Mucosa of descending colon (tissue), 3 donors: ENCODE data around the gene UTP15. TPM values are rescaled to one million over a fixed set of nuclear protein-coding genes. Genes with fewer than 3 reads are reported as not detected.

ENCODE experiments used
- ATAC-seq: fragments of 200-7000 bp; cut with Tn5 transposase; one replicate; pipeline ENCODE4 v1.9.1; 2020; ENCODE audit warnings: mild to moderate bottlenecking, moderate library complexity
- DNase-seq, 3 donors: peaks; one replicate each; pipeline ENCODE4 v3.0.0-alpha.2; 2020
- H3K36me3 ChIP-seq: fragments of 200-600 bp; one replicate; pipeline ENCODE4 v1.8.0; 2021; ENCODE audit warnings: low read depth, mild to moderate bottlenecking
- H3K4me1 ChIP-seq: fragments of 200-600 bp; one replicate; pipeline ENCODE4 v1.8.0; 2021; ENCODE audit warnings: low read depth, mild to moderate bottlenecking
- H3K4me3 ChIP-seq: fragments of 200-600 bp; one replicate; pipeline ENCODE4 v1.8.0; 2021; ENCODE audit warnings: mild to moderate bottlenecking
- H3K9me3 ChIP-seq: fragments of 200-600 bp; one replicate; pipeline ENCODE4 v1.8.0; 2021; ENCODE audit warnings: mild to moderate bottlenecking
- intact Hi-C, 2 donors: fragments of 100-400 bp; cut with DNase I in 1 of 2; cut with micrococcal nuclease in 1 of 2; formaldehyde crosslinking; loops; one replicate each; pipeline versions ENCODE4 v1.11.0 to v1.11.1; 2022; cut with DNase I, micrococcal nuclease
- total RNA-seq, 3 donors: library from RNA; stranded (reverse); fragmentation: NEBNext Ultra II Directional in 2 of 3; extraction: Animal tissue kit (Norgen Biotek cat#: 25700) in 2 of 3; gene quantifications; one replicate each; pipeline versions ENCODE4 v1.2.1 to v1.2.4, GENCODE V29; 2021 to 2023
- TF ChIP-seq, protein P1 (sequence below): fragments of 200-600 bp; IDR thresholded peaks from one replicate; pipeline ENCODE4 v1.8.0; 2022; ENCODE audit warnings: antibody characterized with exemption, mild to moderate bottlenecking
- donor health status: DM: no; HTN: no; CAD: no; lungs with moderate emphysema.
- donor health status: DM: no; HTN: no; CAD: no.
- donor health status: DM: no; HTN: yes; CAD: no.

UTP15 gene
- total RNA-seq, 3 donors from 2014 or later, result 11.9 to 15.0 (median 13.5) TPM

DNA sequence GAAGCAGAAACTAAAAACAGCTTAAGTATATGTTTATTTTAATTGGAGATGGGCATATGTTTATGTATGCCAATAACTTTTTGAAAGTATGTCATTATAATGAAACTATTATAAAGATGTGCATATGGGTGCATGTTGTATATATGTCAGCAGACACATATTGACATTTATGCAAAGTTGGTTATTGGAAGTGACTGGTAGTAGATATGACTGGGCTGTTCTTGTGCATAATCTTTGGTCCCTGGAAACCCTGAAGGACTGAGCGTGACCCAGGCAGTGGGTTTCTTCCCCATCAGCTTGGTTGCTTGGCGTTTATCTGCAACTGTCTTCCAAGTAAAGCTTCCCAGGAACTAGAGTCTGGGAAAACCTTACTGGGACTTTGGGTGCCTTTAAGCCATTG is 25.8 kb upstream of the UTP15 start:
- ATAC-seq, result no peak
- intact Hi-C loops, result no loop called here
- no peaks in the 10 kb centered on the region for H3K9me3 ChIP-seq
- TF ChIP-seq, protein P1, sequence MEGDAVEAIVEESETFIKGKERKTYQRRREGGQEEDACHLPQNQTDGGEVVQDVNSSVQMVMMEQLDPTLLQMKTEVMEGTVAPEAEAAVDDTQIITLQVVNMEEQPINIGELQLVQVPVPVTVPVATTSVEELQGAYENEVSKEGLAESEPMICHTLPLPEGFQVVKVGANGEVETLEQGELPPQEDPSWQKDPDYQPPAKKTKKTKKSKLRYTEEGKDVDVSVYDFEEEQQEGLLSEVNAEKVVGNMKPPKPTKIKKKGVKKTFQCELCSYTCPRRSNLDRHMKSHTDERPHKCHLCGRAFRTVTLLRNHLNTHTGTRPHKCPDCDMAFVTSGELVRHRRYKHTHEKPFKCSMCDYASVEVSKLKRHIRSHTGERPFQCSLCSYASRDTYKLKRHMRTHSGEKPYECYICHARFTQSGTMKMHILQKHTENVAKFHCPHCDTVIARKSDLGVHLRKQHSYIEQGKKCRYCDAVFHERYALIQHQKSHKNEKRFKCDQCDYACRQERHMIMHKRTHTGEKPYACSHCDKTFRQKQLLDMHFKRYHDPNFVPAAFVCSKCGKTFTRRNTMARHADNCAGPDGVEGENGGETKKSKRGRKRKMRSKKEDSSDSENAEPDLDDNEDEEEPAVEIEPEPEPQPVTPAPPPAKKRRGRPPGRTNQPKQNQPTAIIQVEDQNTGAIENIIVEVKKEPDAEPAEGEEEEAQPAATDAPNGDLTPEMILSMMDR, result no peak
- no peak for DNase-seq
- no peaks in the 10 kb centered on the region for H3K36me3 ChIP-seq
- H3K4me1 ChIP-seq, result peaks cover 2% of the 10 kb centered on the region
- H3K4me3 ChIP-seq, result no peak overlapping the region

DNA sequence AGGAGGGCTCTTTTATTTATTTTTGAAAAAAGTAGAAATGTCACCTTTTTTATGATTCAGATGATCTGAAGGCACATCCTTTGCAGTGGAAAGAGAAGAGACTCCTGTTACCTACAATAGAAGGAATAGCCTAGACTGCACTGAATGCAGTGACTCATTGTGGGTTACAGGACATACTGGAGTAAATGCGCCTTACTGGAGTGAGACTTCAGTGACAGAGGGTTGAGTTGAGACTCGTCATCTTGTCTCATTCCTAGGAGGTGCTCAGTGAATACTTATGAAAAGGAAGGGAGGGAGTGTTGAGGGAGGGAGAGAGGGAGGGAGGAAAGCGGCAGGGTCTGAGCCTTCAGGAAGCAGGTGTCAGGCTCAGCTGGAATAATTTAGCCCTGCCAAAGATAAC is 25.4 kb upstream of the UTP15 start:
- ATAC-seq (peak; percentile 7), DNase-seq (no peak)
- TF ChIP-seq, protein P1, result no peak
- H3K4me1 ChIP-seq, result peaks cover 6% of the 10 kb centered on the region
- H3K36me3 ChIP-seq, result no peaks in the 10 kb centered on the region
- intact Hi-C loops, result no loop called here
- no peaks in the 10 kb centered on the region for H3K9me3 ChIP-seq
- no peak overlapping the region for H3K4me3 ChIP-seq

DNA sequence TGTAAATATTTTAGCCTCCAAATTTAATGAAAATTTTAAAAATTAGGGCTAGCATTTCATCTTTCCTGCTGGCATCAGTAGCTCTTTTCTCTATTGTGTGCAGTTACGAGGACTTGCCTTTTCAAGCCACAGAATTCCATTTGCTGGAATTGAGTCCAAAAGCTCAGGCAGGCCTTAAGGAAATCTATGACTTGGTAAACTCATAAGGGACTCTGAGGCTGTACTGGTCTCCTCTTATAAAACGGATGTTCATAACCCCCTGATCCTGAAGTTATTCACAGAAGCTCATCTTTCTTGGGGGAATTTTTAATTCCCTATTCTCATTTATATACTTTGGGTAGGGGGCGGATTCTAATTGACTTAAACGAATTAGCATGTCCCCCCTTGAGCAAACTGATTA is 23.5 kb upstream of the UTP15 start:
- Histone ChIP-seq H3K4me3 (no peak overlapping the region), H3K9me3 (no peaks in the 10 kb centered on the region), H3K36me3 (no peaks in the 10 kb centered on the region), H3K4me1 (peaks cover 3% of the 10 kb centered on the region)
- DNase-seq, result no peak
- intact Hi-C loops, result no loop called here
- TF ChIP-seq, protein P1, result no peak
- ATAC-seq, result peak; percentile 30

DNA sequence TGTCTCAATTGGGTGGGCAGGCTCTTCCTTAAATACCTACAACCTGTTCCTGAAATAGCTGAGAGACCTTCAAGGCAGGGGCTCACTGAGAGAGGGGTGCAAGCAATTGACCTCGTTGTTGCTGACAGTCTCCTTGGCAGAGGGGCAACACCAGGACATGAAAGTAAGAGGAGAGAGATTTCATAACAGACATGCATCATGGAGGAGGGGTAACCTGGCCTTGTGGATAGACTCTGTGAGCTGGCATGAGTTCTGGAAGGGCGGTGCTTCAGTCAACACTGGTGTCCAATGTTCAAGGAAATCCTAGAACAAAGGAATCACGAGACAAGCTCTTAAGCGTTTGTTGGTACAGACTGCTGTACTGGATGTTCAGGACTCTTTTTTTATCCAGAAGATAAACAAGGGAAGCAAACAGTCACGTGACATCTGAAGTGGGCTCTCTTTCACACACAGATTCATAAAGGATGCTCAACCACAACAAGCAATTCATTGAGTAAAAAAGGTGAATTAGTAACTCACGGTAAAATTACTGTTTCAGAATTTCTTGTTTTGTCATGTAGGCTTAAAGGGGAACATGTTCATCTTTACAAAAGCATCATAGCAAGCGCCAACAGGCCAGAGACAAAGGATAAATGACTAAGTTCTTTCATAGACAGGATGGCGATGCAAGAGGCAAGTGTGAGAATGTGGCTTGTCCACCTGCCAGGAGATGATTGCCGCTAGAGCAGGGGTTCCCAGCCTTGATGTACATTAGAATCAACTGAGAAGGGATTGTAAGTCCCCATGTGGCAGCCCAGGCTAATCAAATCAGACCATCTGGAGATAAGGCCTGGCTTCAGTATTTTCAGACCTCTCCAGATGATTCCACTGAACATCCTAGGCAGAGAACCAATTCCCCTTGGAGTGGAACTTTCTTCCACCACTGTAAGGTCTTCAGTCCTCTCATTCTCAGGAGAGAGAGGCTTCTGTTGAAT is 20.8 kb upstream of the UTP15 start:
- Histone ChIP-seq H3K36me3 (no peaks in the 10 kb centered on the region), H3K4me1 (peaks cover 3% of the 10 kb centered on the region), H3K4me3 (no peak overlapping the region), H3K9me3 (no peaks in the 10 kb centered on the region)
- TF ChIP-seq, protein P1, result no peak
- DNase-seq (peak; percentile 81 to 93 (median 82)), ATAC-seq (peak; percentile 92)
- intact Hi-C loops, result no loop called here

DNA sequence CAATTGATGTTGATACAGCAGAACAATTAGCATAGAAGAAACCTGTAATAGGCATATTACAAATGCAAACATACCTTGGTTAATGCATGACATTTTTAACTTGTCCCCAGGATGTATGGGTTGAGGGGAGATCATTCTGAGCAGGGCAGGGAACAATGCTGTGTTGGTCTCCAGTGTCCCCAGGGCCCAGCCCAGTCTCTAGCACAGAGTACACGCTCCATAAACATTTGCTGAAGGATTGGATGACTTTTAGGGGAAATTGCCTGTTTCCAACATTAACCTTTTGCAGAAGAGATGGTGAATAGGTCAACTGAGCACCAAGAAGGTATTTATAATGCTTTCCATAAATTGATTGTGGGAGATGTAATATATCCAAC is 20.2 kb upstream of the UTP15 start:
- no peaks in the 10 kb centered on the region for H3K9me3 ChIP-seq
- no peak for ATAC-seq
- DNase-seq, result no peak
- TF ChIP-seq, protein P1, result no peak
- no peak overlapping the region for H3K4me3 ChIP-seq
- intact Hi-C loops, result no loop called here
- peaks cover 3% of the 10 kb centered on the region for H3K4me1 ChIP-seq
- no peaks in the 10 kb centered on the region for H3K36me3 ChIP-seq
